SIG-M5 treated with dmso at 0.1 percent for 504 hours (cell line): ENCODE data around the gene PHF21A.

Source experiments
- DNase-seq: peaks from one replicate; lab custom pipeline; 2025; ENCODE audit not compliant: unreplicated experiment; lab: John Stamatoyannopoulos, UW

Gene PHF21A

DNA sequence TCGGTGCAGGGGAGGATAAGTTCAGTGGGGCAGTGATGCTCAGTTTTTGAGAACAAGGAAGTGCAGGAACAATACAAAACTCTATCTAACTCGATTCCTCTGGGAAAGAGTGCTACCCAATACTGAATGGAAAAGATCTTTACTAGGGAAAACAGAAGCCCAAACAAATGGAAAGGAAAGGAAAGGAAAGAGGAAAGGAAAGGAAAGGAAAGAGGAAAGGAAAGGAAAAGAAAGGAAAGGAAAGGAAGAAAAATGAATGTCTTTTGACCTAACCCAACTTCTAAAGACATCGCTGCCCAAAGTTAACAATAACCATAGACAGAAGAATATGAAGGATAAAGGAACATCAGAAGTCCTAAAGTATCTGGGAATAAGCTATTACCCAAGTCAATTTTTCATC is 41.6 kb downstream of the PHF21A start:
- DNase-seq: no peak

DNA sequence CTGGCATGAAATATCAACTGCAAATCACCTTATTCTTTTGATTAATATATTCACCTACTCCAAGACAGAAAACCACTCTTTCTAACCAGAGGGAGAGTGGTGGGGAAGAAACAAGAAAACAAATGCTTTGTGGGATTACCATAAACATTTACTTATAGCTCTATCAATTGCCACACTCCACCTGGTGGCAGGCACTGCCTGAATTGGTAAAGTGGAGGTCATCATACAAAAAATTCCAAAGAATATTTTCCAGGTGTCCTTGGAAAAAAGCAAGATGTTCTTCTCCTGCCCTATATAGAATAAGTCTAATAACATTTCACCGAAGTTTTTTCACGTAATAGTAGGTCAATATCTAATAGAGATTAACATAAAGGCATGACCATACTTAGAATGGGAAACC is 45.3 kb downstream of the PHF21A start:
- no peak for DNase-seq

DNA sequence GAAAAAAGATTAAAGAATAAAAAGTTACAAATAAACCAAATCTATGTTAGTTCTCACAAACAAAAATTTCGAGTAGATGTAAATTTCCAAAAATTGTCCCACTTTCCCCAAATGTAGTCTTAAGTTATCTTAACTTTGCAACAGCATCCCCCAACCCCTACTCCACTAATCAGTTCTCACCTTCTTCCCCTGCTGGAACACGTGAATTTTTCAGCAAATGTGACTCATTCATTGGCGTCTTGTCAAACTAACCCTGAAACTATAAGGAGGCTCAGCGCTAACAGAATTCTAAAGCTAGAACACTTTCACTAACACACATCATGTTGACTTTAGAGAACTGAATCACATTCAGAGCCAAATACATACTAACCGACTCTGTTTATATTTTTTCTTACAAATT is 46.1 kb downstream of the PHF21A start:
- DNase-seq: no peak

DNA sequence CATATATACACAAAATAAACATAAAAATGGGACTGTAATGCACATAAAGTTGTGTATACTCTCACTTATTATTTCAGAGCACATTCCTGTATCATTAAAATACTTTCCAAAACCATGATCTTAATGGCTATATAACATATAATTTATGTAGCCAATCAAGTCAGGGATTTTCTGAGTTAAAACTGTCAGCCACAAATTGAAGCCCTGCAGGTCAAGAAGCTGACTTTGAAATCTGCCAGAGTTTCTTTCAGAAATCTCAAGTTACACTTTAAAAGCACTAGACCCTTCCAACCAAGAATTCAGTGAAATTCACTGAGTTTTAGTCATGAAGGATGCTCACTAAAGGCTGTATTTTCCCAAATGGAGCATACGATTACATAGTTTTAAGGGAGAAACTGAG is 47.6 kb downstream of the PHF21A start:
- DNase-seq: no peak

DNA sequence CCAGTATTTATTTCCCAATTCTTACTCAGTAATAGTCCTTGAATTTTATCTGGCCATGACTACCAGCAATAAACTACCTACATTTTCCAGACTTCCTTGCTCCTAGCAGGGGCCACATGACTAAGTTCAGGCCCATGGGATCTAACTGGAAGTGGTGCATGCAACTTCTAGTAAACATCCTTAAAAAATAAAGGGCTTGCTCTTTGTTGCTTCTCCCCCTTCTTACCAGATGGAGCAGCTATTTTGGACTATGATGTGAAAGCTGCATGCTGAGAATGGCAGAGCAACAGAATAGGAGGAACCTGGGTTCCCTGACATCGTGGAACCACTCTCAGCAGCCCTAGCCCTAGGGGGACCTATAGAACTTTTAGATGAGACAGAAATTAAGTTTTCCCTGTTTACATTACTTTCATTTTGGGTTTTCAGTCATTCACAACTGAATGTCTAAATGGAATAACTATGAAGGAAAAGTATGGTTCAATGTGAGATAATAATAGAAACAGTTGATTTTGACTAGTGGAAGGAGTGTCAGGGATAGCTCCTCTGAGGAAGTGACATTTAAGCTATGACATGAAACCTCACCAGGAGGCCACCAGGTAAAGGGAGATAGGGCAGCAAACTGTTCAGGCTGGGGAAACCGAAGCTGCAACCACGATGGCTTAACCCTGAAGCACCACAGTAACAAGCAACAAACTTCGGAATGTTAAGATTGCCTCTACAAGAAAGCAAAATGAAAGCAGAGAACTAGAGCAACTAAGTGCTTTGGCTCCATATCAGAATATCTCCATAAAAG is 48.9 kb downstream of the PHF21A start:
- no peak for DNase-seq

DNA sequence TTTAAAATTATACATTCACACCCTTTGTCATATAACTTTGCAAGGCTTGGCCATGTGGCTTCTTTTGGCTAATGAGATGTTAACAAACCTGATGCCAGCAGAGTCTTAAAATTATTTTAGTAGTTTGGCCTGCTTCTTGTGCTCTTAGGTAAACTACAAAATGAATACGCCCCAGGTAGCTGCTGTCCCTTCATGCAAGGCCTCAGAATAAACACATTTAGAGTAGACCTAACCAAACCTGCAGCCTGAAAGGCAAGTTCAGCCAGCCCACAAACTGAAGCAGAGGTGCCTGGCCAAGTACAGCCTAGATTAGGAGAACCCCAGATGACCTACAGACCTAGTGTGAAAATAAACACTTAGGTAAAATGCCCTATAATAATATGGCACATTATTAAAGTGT is 50.2 kb downstream of the PHF21A start:
- DNase-seq: no peak

DNA sequence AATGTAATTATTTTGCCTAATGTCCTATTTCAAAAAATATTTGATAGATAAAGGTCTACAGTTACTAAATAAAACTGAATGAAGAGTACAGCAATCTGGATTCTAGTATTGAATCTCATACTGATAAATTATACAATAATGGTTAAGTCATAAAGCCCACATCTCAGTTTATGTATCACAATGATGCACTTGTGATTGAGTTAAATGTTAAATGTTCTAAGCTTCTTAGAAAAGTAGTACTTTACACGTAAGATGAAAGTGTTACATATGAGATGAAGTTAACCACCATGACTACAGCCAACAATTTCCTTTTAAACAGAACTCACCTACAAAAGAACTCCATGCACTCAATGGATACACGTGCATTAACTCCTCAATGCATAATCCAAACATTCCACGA is 51.7 kb downstream of the PHF21A start:
- no peak for DNase-seq

DNA sequence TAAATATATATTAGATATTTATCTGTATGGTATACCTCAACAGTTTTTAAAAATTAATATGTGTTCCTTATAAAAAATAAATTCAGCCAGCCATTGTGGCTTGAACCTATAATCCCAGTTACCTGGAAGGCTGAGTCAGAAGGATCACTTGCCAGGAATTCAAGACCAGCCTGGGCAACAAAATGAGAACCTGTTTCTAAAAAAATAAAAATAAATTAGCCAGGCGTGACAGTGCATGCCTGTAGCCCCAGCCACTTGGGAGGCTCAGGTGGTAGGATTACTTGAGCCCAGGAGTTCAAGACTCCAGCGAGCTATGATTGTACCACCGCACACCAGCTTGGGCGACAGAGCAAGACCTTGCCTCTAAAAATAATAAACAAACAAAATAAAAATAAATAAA is 54.9 kb downstream of the PHF21A start:
- DNase-seq: no peak

DNA sequence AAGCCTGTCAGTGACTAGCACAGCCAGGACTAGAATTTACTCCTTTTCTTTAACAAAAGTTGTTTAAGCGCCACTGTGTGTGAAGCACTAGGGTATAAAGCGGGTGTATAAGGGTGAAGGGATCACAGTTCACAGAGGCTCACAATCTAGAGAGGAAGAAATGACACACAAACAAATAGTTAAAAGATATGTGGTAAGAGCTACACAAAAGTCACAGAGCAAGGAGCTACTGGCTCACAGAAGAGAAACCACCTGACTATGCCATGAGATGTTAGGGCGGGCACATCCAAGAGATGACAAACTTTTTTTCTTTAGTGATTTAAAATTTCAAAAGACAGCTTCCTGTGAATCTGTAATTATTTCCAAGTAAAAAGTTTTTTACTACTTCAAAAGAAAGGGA is 55.6 kb downstream of the PHF21A start:
- DNase-seq: no peak

DNA sequence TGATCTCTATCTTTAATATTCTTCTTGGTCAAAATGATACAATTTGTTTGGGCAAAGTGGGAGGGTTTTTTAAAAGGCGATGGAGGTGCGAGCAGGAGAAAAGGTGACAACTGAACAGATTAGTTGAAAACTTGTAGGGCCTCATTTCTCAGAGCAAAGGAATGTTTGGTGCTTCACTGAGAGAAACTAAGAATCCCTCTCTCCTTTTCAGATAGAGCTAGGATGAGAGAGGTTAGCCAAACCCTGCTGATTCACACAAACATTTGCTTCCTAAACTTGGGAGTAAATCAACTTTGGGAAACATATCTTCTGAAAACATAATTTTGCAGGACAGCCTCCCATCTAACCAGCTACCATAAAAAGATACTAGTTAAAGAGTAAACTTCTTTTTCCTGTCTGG is 57.0 kb downstream of the PHF21A start:
- DNase-seq: no peak

DNA sequence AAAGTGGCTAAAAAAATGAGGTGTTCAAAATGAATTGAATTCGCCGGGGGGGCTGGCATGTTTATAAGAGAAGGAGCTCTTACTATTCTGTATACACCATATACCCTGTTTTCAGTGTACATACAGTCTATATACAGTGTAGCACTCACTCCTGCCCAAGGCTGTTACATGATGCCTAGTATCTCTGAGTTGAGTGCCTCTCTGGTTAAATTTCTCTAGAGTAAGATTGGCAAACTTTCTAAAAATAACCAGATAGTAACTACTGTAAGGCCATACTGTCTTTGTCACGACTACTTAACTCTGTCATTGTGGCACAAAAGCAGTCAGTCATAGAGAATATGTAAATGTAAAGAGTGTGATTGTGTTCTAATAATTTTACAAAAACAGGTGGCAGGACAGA is 58.1 kb downstream of the PHF21A start:
- no peak for DNase-seq

DNA sequence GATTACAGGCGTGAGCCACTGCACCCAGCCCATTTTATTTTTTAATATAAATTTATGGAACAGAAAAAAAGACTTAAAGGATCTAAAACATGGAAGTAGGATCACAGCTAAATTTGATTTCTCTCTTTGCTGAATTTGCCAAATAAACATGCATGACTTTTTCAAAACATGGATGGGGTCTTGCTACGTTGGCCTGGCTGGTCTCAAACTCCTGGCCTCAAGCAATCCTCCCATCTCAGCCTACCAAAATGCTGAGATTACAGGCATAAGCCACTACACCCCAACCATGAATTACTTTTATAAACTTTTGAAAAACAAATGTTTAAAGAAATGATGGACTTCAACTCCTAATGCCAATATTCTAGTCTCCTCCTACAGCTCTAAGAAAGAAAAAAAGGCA is 61.2 kb downstream of the PHF21A start:
- DNase-seq: no peak

DNA sequence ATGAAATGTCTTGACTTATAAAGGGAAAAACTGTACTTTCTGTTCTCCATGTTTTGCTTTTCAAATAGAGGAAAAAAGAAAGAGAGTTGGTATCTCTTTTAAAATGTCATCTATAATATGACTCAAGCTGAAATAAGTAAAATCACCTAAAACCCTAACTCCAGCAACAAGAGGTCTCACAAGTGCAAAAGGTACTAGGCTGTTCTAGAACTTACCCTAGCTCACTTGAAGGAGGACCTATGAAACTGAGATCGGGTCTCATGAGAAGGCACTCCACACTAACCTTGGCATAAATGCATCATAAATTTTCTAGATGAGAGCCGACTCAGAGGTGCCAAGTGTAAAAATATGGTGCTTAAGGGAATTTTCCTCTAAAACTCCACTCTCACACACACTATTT is 63.8 kb downstream of the PHF21A start:
- no peak for DNase-seq

DNA sequence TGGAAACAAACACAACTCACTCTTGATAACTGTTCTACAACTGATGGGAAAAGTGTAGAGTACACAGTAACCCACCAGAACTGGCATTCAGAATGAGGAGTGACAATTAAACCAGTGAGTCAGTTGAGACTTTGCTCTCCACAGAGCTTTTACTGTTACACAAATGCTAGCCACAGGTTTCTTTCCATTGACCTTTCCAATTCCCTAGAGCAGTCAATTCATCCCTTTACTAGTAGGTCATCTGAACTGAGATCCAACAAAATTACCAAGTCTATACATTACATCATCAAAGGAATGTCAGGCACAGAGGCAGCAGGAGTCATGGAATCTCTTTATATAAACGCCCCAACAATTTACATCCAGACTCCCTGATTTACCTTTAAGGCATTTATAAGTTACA is 65.9 kb downstream of the PHF21A start:
- DNase-seq: no peak

DNA sequence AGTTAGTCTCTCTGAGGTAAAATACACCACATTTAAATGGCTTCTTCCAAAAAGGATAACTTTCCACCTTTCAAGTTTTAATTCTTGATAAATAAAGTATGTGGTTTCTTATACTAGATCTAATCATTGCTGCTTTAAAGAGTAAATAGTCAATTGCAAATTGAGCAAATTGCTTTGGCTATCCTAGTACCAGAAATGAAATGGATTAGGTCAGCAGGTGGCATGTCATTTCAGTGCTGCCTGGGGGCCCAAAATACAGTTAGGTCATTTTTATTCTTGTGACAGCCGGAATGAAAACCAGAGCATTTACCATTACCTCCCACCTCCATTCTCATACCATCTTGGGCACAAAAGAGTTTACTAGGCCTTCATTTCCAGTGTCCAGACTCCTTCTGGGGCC is 70.2 kb downstream of the PHF21A start:
- no peak for DNase-seq

DNA sequence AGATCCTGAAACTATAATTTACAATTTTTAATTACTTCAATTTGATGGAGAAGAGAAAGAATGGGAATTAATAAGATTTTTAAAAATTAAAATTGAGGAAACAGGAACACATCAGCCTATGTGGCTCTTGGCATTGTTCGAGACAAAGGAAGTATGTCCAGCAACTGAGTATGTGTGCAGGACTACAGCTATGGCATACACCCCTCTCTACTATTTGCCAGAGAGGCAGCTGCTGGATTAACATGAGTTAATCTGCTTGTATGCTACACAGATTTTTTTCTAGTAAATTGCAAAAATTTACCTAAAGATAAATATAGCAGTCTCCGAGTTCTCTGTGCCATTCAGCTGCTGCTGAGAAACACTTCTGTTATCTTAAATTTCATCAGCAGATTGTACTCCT is 70.6 kb downstream of the PHF21A start:
- no peak for DNase-seq

DNA sequence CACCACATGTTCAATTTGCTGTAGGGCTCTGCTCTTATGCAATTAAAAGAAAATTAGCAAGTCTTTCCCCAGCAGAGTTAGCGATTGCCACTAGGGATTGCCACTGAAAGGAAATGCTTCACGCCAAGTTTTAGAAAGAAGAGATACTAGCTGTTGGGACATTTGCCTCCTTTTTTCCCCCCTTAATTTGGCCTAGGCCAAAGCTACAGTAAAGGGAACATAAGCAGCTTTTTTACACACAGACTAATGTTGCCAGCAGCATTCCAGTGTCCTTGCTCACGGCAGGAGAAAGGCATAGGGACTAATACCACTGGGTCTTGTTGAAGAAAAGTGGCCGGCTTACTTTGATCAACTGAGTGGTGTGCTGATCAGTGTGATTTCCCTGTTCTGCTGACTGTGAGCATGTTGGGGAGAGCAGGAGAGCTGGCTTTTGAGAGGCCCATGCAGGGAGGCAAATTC is 71.2 kb downstream of the PHF21A start:
- no peak for DNase-seq

DNA sequence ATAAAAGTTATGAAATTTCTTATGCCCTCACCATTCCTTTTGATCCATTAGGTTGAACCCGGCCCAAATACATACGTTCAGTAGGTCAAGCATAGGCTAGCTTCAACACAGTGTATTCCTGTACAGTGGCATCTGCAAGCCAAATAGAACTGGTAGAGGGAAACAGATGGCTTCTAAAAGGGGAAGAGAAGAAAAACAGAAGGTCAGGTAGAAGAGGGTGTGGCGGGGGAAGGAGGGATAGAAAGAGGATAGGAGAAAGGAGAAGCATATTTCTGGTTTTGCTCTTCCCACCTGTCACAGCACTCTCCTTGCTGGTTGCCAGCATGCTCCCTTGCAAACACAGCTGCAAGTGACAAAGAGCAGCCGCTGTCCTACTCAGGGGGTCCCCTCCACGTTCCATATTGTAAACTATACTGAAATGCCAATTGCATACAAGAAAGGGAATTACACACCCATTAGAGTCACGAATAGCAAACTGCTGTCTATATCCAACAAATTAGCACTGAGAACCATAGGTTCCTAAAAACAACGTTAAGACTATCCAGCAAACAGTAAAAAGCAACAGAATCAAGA is 71.8 kb downstream of the PHF21A start:
- DNase-seq: no peak

DNA sequence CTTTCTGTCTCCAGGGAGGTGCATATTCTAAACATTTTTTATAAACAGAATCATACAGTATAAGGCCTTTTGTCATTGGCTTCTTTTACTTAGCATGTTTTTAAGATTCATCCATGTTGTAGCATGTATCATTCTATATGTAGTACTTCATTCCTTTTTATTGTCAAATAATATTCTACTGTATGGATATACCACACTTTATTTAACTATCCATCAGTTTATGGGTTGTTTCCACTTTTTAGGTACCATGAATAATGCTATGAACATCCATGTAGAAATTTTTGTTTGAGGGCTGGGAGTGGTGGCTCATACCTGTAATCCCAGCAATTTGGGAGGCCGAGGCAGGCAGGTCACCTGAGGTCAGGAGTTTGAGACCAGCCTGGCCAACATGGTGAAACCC is 73.1 kb downstream of the PHF21A start:
- DNase-seq: no peak

DNA sequence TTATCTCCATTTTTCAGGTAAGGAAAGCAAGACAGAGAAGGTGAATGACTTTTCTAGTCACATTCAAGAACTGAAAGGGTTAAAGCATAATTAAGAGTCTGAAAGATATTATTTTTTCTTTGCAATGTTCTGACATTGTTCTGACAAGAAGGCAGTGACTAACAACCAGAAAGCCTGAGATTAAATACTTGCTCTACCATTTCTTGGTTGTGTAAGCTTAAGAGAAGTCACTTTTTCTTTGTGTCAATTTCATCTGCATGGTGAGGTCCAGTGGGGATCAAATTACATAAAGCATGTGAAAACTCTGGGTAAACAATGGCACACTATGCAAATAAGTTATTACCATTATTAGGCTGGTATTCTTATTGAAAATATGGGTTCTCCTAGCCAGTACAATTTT is 73.7 kb downstream of the PHF21A start:
- peak; percentile 21 for DNase-seq

DNA sequence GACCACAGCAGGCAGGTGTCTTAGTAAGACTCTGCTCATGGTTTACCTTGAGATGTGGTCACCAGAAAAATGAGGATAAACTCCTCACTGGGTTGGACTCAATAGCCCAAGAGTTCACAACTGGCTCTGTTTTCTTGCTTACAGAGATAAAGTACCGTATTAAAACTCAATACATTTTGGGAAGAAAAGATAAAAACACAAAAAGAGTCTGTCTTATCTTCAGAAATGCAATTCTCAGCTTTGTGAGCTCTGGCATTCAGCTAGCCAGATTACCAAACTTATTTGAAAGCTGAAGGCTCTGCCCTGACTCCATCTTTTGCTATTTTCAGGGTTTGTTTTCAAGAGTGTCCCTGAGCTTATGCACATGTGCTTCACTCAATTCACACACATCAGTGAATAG is 75.4 kb downstream of the PHF21A start:
- no peak for DNase-seq

DNA sequence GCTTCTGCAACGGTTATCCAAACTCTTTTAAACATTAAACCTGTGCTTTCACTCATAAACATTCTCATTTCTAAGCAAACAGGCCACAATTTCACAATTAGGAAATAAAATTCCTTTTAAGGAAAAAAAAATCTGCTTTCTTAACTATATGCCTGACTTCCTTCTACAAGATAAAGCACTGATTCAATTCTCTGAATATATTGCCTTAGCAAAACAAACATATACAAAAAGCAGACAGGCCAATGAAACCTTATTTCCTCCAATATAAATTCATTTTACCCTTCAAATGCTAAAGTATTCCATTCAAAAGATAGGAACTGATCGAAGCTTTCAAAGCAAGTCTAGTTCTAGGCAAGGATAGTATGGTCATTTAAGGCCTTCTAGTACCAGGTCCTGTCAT is 76.7 kb downstream of the PHF21A start:
- no peak for DNase-seq

DNA sequence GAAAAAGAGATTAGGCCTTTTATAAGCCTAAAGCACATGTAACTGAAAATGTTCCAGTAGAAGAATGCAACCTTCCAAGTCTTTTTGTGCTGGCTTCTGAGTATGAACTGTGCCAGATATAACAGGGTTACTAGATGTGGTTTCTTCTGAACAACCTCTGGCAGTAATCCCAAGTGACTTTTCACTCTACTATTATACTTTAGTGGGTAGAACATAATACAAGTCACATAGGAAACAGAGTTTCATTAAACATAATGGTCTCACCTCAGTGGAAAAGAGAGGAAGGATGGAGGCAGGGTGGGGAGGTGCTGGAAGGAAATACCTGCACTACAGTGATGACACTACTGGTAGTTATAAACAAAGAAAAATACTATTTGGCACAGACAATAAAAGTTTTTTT is 81.3 kb downstream of the PHF21A start:
- DNase-seq: no peak
